ENCODE results near the gene CCDC106.

- no peak for TF ChIP-seq CTCF (tag by site-specific recombination; IDR thresholded peaks at IDR 0.05)
- no peak for TF ChIP-seq ZBTB11 (tag by site-specific recombination; conservative IDR thresholded peaks at IDR 0.05; ENCODE audit: low read depth)
- TF ChIP-seq TRIM28 (IDR thresholded peaks at IDR 0.05; ENCODE audit: borderline replicate concordance, low read length), result no peak
- TF ChIP-seq ZNF449 (tag by site-specific recombination; IDR thresholded peaks at IDR 0.05), result no peak
- no peak for TF ChIP-seq PRDM4 (tag by site-specific recombination; IDR thresholded peaks at IDR 0.05)
- TF ChIP-seq SP2 (tag by site-specific recombination; IDR thresholded peaks at IDR 0.05), result no peak
- no peak for TF ChIP-seq ZFHX2 (tag by site-specific recombination; conservative IDR thresholded peaks at IDR 0.05)
- TF ChIP-seq MEIS1 (CRISPR knock-in tag; IDR thresholded peaks at IDR 0.05; ENCODE audit: borderline replicate concordance), result no peak
Observed at GRCh38 chr19:55609326-55609725, 38.7 kb upstream of the CCDC106 start.
